Mesenchymal stem cell (in vitro differentiated cells and primary cell): ENCODE data around the gene RCL1.

Experiments used
- DNase-seq: peaks from one replicate; pipeline ENCODE4 v3.0.0-alpha.2; 2013
- H2AFZ ChIP-seq: one replicate; pipeline ENCODE4 v1.6.1; 2013; ENCODE audit warnings: low read depth, mild to moderate bottlenecking, control low read depth, inconsistent platforms, low read length, moderate library complexity
- H2AK5ac ChIP-seq: 2 replicates; pipeline ENCODE4 v1.6.1; 2013; ENCODE audit warnings: low read length, moderate library complexity, mild to moderate bottlenecking, inconsistent platforms; ENCODE audit not compliant: severe bottlenecking
- H2BK120ac ChIP-seq: one replicate; pipeline ENCODE4 v1.6.1; 2013; ENCODE audit warnings: low read depth, mild to moderate bottlenecking, inconsistent platforms, low read length, moderate library complexity
- H2BK12ac ChIP-seq, 2 experiments: one replicate each; pipeline ENCODE4 v1.6.1; 2013; ENCODE audit warnings: inconsistent platforms in 2 of 2, low read length in 2 of 2, mild to moderate bottlenecking in 2 of 2, moderate library complexity in 2 of 2, control low read depth in 1 of 2
- H2BK15ac ChIP-seq: one replicate; pipeline ENCODE4 v1.6.1; 2013; ENCODE audit warnings: mild to moderate bottlenecking, low read depth, inconsistent platforms; ENCODE audit not compliant: poor library complexity, severe bottlenecking
- H2BK5ac ChIP-seq: 2 replicates; pipeline ENCODE4 v1.6.1; 2013; ENCODE audit warnings: low read depth, mild to moderate bottlenecking, low read length, control low read depth, inconsistent platforms; ENCODE audit not compliant: poor library complexity, severe bottlenecking
- H3K14ac ChIP-seq, 2 experiments: one replicate each; pipeline ENCODE4 v1.6.1; 2013; ENCODE audit warnings: inconsistent platforms in 2 of 2, low read length in 2 of 2, control low read depth in 1 of 2, mild to moderate bottlenecking in 1 of 2, moderate library complexity in 1 of 2
- H3K18ac ChIP-seq, 2 experiments: one replicate each; pipeline ENCODE4 v1.6.1; 2013; ENCODE audit warnings: inconsistent platforms in 2 of 2, low read length in 2 of 2, control low read depth in 1 of 2, low read depth in 1 of 2, mild to moderate bottlenecking in 1 of 2
- H3K23ac ChIP-seq, 2 experiments: one replicate each; pipeline ENCODE4 v1.6.1; 2013; ENCODE audit warnings: inconsistent platforms in 2 of 2, low read length in 2 of 2, mild to moderate bottlenecking in 2 of 2, moderate library complexity in 2 of 2, control low read depth in 1 of 2
- H3K27ac ChIP-seq: 2 replicates; pipeline ENCODE4 v1.5.1; 2013; ENCODE audit warnings: mild to moderate bottlenecking, moderate library complexity, low read length, control low read depth, inconsistent platforms; ENCODE audit not compliant: poor library complexity, severe bottlenecking
- H3K27me3 ChIP-seq, 2 experiments: 2 replicates each; pipeline versions ENCODE4 v1.6.1 to v1.7.0; 2013; ENCODE audit warnings: low read length in 2 of 2, mild to moderate bottlenecking in 2 of 2, moderate library complexity in 2 of 2, control low read depth in 1 of 2, inconsistent platforms in 1 of 2; ENCODE audit not compliant: control insufficient read depth in 1 of 2, insufficient read depth in 1 of 2
- H3K36me3 ChIP-seq, 2 experiments: 2 replicates each; pipeline versions ENCODE4 v1.6.1 to v1.7.0; 2013; ENCODE audit warnings: low read length in 2 of 2, control low read depth in 1 of 2, inconsistent platforms in 1 of 2, low read depth in 1 of 2, mild to moderate bottlenecking in 1 of 2; ENCODE audit not compliant: insufficient read depth in 2 of 2, control insufficient read depth in 1 of 2
- H3K4ac ChIP-seq, 2 experiments: one replicate each; pipeline ENCODE4 v1.6.1; 2013; ENCODE audit warnings: inconsistent platforms in 2 of 2, low read length in 2 of 2, mild to moderate bottlenecking in 2 of 2, moderate library complexity in 2 of 2, control low read depth in 1 of 2, low read depth in 1 of 2
- H3K4me1 ChIP-seq: 2 replicates; pipeline ENCODE4 v1.6.1; 2013; ENCODE audit warnings: low read depth, low read length, control low read depth; ENCODE audit not compliant: control insufficient read depth, insufficient read depth
- H3K4me2 ChIP-seq: 2 replicates; pipeline ENCODE4 v1.6.1; 2013; ENCODE audit warnings: low read length, mild to moderate bottlenecking, inconsistent platforms; ENCODE audit not compliant: poor library complexity, severe bottlenecking
- H3K4me3 ChIP-seq, 2 experiments: 2 replicates each; pipeline versions ENCODE4 v1.5.1 to v1.7.0; 2013; ENCODE audit warnings: low read length in 2 of 2, mild to moderate bottlenecking in 2 of 2, control low read depth in 1 of 2, low read depth in 1 of 2; ENCODE audit not compliant: insufficient read depth in 1 of 2
- H3K79me1 ChIP-seq: replicated peaks from 2 replicates; pipeline ENCODE4 v1.6.1; 2013; ENCODE audit warnings: mild to moderate bottlenecking, control low read depth, low read length, inconsistent platforms; ENCODE audit not compliant: poor library complexity, severe bottlenecking
- H3K9ac ChIP-seq: 2 replicates; pipeline ENCODE4 v1.7.0; 2013; ENCODE audit warnings: mild to moderate bottlenecking, low read length, moderate library complexity
- H3K9me3 ChIP-seq: 2 replicates; pipeline ENCODE4 v1.7.0; 2013; ENCODE audit warnings: mild to moderate bottlenecking, low read length; ENCODE audit not compliant: control insufficient read depth
- H4K8ac ChIP-seq: one replicate; pipeline ENCODE4 v1.6.1; 2013; ENCODE audit warnings: inconsistent platforms, mild to moderate bottlenecking, low read length, moderate library complexity
- H4K91ac ChIP-seq: one replicate; pipeline ENCODE4 v1.6.1; 2013; ENCODE audit warnings: mild to moderate bottlenecking, low read length, inconsistent platforms
- WGBS: methylation state at CpG from one replicate; pipeline ENCODE4 v1.1.7; 2013; ENCODE audit warnings: mixed read lengths; 5-methylcytosine and 5-hydroxymethylcytosine counted together

Gene RCL1

GRCh38 chr9:4811824-4812223, 19.1 kb downstream of the RCL1 start:
- DNase-seq = no peak
- H3K9me3 ChIP-seq = peaks cover 9% of the 10 kb centered on the region
- no peak overlapping the region for H3K4ac ChIP-seq

GRCh38 chr9:4812858-4813257, 20.1 kb downstream of the RCL1 start:
- no peaks in the 10 kb centered on the region for H3K4me1 ChIP-seq
- no peak overlapping the region for H3K4me3 ChIP-seq
- H4K91ac ChIP-seq = no peak overlapping the region
- no peak overlapping the region for H3K9ac ChIP-seq
- peaks cover 0 to 3% of the 10 kb centered on the region in 2 experiments for H3K36me3 ChIP-seq
- no peak overlapping the region for H4K8ac ChIP-seq
- no peak for DNase-seq
- no peak overlapping the region for H3K4ac ChIP-seq
- no peak overlapping the region for H2BK120ac ChIP-seq
- no peak overlapping the region for H2BK5ac ChIP-seq
- 100% methylated on average over 1 of the region's 2 CpGs for WGBS
- no peak overlapping the region for H3K14ac ChIP-seq
- no peaks in the 10 kb centered on the region for H3K27me3 ChIP-seq
- H3K18ac ChIP-seq = no peak overlapping the region
- no peak overlapping the region for H3K27ac ChIP-seq
- H2AFZ ChIP-seq = no peak overlapping the region
- H3K9me3 ChIP-seq = peaks cover 5% of the 10 kb centered on the region
- H3K23ac ChIP-seq = no peak overlapping the region
- H2AK5ac ChIP-seq = no peak overlapping the region
- H2BK15ac ChIP-seq = no peak overlapping the region
- peaks cover 15% of the 10 kb centered on the region for H3K79me1 ChIP-seq
- no peak overlapping the region for H2BK12ac ChIP-seq
- no peak overlapping the region for H3K4me2 ChIP-seq

More at GRCh38 chr9:4811824-4812223, 19.1 kb downstream of the RCL1 start:
- no peak overlapping the region for H2AK5ac ChIP-seq
- H2BK12ac ChIP-seq = no peak overlapping the region
- no peak overlapping the region for H2BK120ac ChIP-seq
- H3K36me3 ChIP-seq = no peaks in the 10 kb centered on the region
- no peak overlapping the region for H2AFZ ChIP-seq
- H2BK5ac ChIP-seq = no peak overlapping the region
- no peaks in the 10 kb centered on the region for H3K27me3 ChIP-seq
- H3K4me3 ChIP-seq = no peak overlapping the region
- no peak overlapping the region for H3K14ac ChIP-seq
- no peak overlapping the region for H4K91ac ChIP-seq
- no peak overlapping the region for H2BK15ac ChIP-seq
- H3K4me1 ChIP-seq = no peaks in the 10 kb centered on the region
- no peak overlapping the region for H3K23ac ChIP-seq
- no peak overlapping the region for H3K9ac ChIP-seq
- H3K27ac ChIP-seq = no peak overlapping the region
- H4K8ac ChIP-seq = no peak overlapping the region
- no peak overlapping the region for H3K18ac ChIP-seq
- peaks cover 15% of the 10 kb centered on the region for H3K79me1 ChIP-seq
- H3K4me2 ChIP-seq = no peak overlapping the region

- Histone ChIP-seq H2AFZ (no peak overlapping the region), H2BK5ac (no peak overlapping the region), H3K4me3 (no peak overlapping the region), H3K27me3 (no peaks in the 10 kb centered on the region), H2BK120ac (no peak overlapping the region), H3K23ac (no peak overlapping the region), H2BK15ac (no peak overlapping the region), H3K4me1 (no peaks in the 10 kb centered on the region), H3K9ac (no peak overlapping the region), H3K9me3 (peaks cover 5% of the 10 kb centered on the region), H3K27ac (no peak overlapping the region), H3K4me2 (no peak overlapping the region), H2AK5ac (no peak overlapping the region), H3K14ac (no peak overlapping the region), H3K4ac (no peak overlapping the region), H4K8ac (no peak overlapping the region), H2BK12ac (no peak overlapping the region), H3K36me3 (peaks cover 0 to 3% of the 10 kb centered on the region in 2 experiments), H4K91ac (no peak overlapping the region), H3K79me1 (peaks cover 16% of the 10 kb centered on the region), H3K18ac (no peak overlapping the region)
- DNase-seq = no peak
Observed at GRCh38 chr9:4814913-4815312, 22.2 kb downstream of the RCL1 start.

GRCh38 chr9:4815381-4815956, 22.7 kb downstream of the RCL1 start:
- Histone ChIP-seq H3K9me3 (peaks cover 5% of the 10 kb centered on the region), H2BK120ac (no peak overlapping the region), H4K8ac (no peak overlapping the region), H3K18ac (peak overlapping the region in 1 of 2 experiments; percentile 66), H3K27me3 (no peaks in the 10 kb centered on the region), H2BK12ac (peak overlapping the region in 1 of 2 experiments; percentile 72), H3K14ac (peak overlapping the region in 1 of 2 experiments; percentile 91), H2BK15ac (no peak overlapping the region), H3K4me2 (no peak overlapping the region), H3K23ac (no peak overlapping the region), H2AFZ (no peak overlapping the region), H3K79me1 (peaks cover 17% of the 10 kb centered on the region), H3K4me3 (no peak overlapping the region), H2AK5ac (no peak overlapping the region), H3K36me3 (peaks cover 0 to 3% of the 10 kb centered on the region in 2 experiments), H3K4me1 (no peaks in the 10 kb centered on the region), H4K91ac (no peak overlapping the region), H3K27ac (no peak overlapping the region), H3K4ac (peak overlapping the region in 1 of 2 experiments; percentile 26), H3K9ac (no peak overlapping the region), H2BK5ac (no peak overlapping the region)
- WGBS = 97% methylated on average over 6 of the region's 7 CpGs
- DNase-seq = no peak
